ENCODE data around the gene DAGLA. TPM values are rescaled to one million over a fixed set of nuclear protein-coding genes. Genes with fewer than 3 reads are reported as not detected.

DAGLA gene
- total and polyA plus RNA-seq, 5 donors, result 3.7 to 7.2 (median 5.5) TPM

- Histone ChIP-seq H3K27ac (ENCODE audit: low read length) (no peak overlapping the region), H3K4me1 (ENCODE audit: control insufficient read depth, insufficient read depth, low read length) (no peaks in the 10 kb centered on the region), H3K4me3 (ENCODE audit: low read length) (no peak overlapping the region), H3K9me3 (ENCODE audit: control insufficient read depth, low read length) (no peaks in the 10 kb centered on the region), H3K27me3 (ENCODE audit: control insufficient read depth, insufficient read depth) (no peaks in the 10 kb centered on the region)
- DNase-seq, result no peak
- no peak for ATAC-seq
- 85% methylated on average over 20 of the region's 20 CpGs for WGBS
- intact Hi-C loops (cut with DNase I), result no loop called here
These were observed 89.9 kb downstream of the DAGLA start for GRCh38 chr11:61769946-61770683.

GRCh38 chr11:61771195-61771894, 91.2 kb downstream of the DAGLA start:
- Histone ChIP-seq H3K27ac (ENCODE audit: low read length) (no peak overlapping the region), H3K4me3 (ENCODE audit: low read length) (no peak overlapping the region), H3K27me3 (ENCODE audit: control insufficient read depth, insufficient read depth) (no peaks in the 10 kb centered on the region), H3K9me3 (ENCODE audit: control insufficient read depth, low read length) (no peaks in the 10 kb centered on the region), H3K4me1 (ENCODE audit: control insufficient read depth, insufficient read depth, low read length) (no peaks in the 10 kb centered on the region)
- intact Hi-C loops (cut with DNase I), result no loop called here
- no peak for DNase-seq
- no peak for ATAC-seq
- WGBS, result 87% methylated on average over 15 of the region's 15 CpGs

DNA sequence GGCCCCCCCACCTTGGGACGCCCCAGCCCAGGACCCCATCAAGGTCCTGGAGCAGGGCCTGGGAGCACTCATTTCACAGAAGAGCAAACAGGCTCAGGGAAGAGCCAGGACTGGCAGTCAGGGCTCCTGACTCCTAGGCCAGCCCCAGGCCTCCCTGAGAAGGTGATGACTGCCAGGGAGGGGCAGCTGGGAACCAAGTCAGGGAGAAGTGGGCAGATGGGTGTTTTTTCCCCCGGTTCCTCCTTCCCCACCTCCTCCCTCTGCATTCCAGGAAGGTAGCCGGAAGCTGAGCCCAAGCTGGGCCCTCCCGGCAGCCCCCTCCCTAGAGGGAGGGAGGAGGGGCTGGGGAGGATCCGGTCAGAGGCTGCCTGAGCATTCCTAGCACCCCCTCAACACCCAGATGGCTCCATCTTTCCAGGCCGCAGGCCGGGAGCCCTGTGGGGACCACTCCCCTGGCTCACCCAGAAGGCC, 91.8 kb downstream of the DAGLA start:
- Histone ChIP-seq H3K27me3 (ENCODE audit: control insufficient read depth, insufficient read depth) (no peaks in the 10 kb centered on the region), H3K9me3 (ENCODE audit: control insufficient read depth, low read length) (no peaks in the 10 kb centered on the region), H3K4me3 (ENCODE audit: low read length) (no peak overlapping the region), H3K4me1 (ENCODE audit: control insufficient read depth, insufficient read depth, low read length) (no peaks in the 10 kb centered on the region), H3K27ac (ENCODE audit: low read length) (no peak overlapping the region)
- no peak for DNase-seq
- WGBS, result 45% methylated on average over 7 of the region's 7 CpGs
- intact Hi-C loops (cut with DNase I), result no loop called here
- no peak for ATAC-seq

GRCh38 chr11:61773356-61773755, 93.2 kb downstream of the DAGLA start:
- no peaks in the 10 kb centered on the region for H3K4me1 ChIP-seq (ENCODE audit: control insufficient read depth, insufficient read depth, low read length)
- no peaks in the 10 kb centered on the region for H3K27me3 ChIP-seq (ENCODE audit: control insufficient read depth, insufficient read depth)
- intact Hi-C loops (cut with DNase I), result no loop called here
- H3K4me3 ChIP-seq (ENCODE audit: low read length), result no peak overlapping the region
- no peaks in the 10 kb centered on the region for H3K9me3 ChIP-seq (ENCODE audit: control insufficient read depth, low read length)
- no peak for DNase-seq
- H3K27ac ChIP-seq (ENCODE audit: low read length), result no peak overlapping the region
- WGBS, result 75% methylated on average over 10 of the region's 10 CpGs
- no peak for ATAC-seq

DNA sequence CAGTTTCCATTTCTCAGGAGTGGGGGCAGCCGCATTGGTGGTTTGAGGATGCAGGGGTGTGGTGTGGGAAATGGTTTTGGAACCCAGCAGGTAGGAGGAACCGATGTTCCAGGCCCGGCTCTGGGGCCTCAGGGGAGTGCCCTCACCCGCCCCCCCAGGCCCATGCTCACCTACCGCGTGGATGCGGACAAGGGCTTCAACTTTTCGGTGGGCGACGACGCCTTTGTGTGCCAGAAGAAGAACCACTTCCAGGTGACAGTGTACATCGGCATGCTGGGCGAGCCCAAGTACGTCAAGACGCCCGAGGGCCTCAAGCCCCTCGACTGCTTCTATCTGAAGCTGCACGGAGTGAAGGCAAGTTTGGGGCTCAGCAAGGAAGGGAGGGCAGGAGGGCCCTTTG, 93.6 kb downstream of the DAGLA start:
- no peak overlapping the region for H3K27ac ChIP-seq (ENCODE audit: low read length)
- peak in 2 of 3 donors; percentile 31 to 55 for DNase-seq
- H3K4me3 ChIP-seq (ENCODE audit: low read length), result no peak overlapping the region
- ATAC-seq, result no peak
- WGBS, result 85% methylated on average over 18 of the region's 18 CpGs
- H3K9me3 ChIP-seq (ENCODE audit: control insufficient read depth, low read length), result no peaks in the 10 kb centered on the region
- H3K4me1 ChIP-seq (ENCODE audit: control insufficient read depth, insufficient read depth, low read length), result no peaks in the 10 kb centered on the region
- intact Hi-C loops (cut with DNase I), result no loop called here
- H3K27me3 ChIP-seq (ENCODE audit: control insufficient read depth, insufficient read depth), result no peaks in the 10 kb centered on the region

DNA sequence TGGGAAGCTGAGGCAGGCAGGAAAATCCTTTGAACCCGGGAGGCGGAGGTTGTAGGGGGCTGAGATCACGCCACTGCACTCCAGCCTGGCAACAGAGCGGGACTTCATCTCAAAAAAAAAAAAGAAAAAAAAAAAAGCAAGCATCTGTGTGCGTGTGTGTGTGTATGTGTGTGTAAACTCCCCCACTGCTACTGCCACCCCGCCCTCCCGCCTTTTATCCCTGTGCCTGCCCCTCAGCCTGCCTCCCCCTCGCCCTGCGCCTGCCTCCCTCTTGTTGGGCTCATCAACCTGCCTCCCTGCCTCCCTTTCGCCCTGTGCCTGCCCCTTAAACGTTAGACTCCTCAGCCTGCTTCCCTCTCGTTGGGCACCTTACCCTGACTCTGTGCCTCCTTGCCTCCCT, 94.2 kb downstream of the DAGLA start:
- DNase-seq, result peak in 2 of 3 donors; percentile 29 to 32
- no peak for ATAC-seq
- H3K27ac ChIP-seq (ENCODE audit: low read length), result no peak overlapping the region
- H3K9me3 ChIP-seq (ENCODE audit: control insufficient read depth, low read length), result no peaks in the 10 kb centered on the region
- H3K27me3 ChIP-seq (ENCODE audit: control insufficient read depth, insufficient read depth), result no peaks in the 10 kb centered on the region
- H3K4me1 ChIP-seq (ENCODE audit: control insufficient read depth, insufficient read depth, low read length), result no peaks in the 10 kb centered on the region
- H3K4me3 ChIP-seq (ENCODE audit: low read length), result no peak overlapping the region
- intact Hi-C loops (cut with DNase I), result no loop called here
- WGBS, result 85% methylated on average over 12 of the region's 12 CpGs

DNA sequence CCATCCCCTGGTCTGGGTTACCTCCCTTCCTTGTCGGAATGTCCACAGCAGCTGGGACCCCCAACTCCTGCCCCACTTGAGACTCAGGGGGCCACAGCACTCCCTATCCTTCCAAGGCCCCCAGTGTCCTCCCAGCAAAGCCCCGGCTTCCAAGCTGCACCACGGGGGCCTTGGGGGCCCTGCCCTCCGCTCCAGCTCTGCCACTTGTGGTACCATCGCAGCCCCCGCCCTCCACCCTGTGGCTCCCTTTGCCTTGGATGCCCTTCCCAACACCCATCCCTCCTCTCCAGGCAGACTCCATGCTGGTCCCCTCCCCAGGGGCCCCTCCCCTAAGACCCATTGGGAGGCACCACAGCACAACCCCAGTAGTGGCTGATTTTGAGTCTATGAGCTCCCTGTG, 94.9 kb downstream of the DAGLA start:
- no peaks in the 10 kb centered on the region for H3K4me1 ChIP-seq (ENCODE audit: control insufficient read depth, insufficient read depth, low read length)
- 96% methylated on average over 6 of the region's 6 CpGs for WGBS
- H3K27me3 ChIP-seq (ENCODE audit: control insufficient read depth, insufficient read depth), result no peaks in the 10 kb centered on the region
- no peak overlapping the region for H3K27ac ChIP-seq (ENCODE audit: low read length)
- peak in 2 of 3 donors; percentile 21 to 30 for DNase-seq
- no peak for ATAC-seq
- no peaks in the 10 kb centered on the region for H3K9me3 ChIP-seq (ENCODE audit: control insufficient read depth, low read length)
- intact Hi-C loops (cut with DNase I), result no loop called here
- no peak overlapping the region for H3K4me3 ChIP-seq (ENCODE audit: low read length)

- no peaks in the 10 kb centered on the region for H3K4me1 ChIP-seq (ENCODE audit: control insufficient read depth, insufficient read depth, low read length)
- H3K4me3 ChIP-seq (ENCODE audit: low read length), result no peak overlapping the region
- ATAC-seq, result no peak
- WGBS, result 81% methylated on average over 20 of the region's 20 CpGs
- intact Hi-C loops (cut with DNase I), result no loop called here
- no peaks in the 10 kb centered on the region for H3K9me3 ChIP-seq (ENCODE audit: control insufficient read depth, low read length)
- H3K27ac ChIP-seq (ENCODE audit: low read length), result no peak overlapping the region
- no peaks in the 10 kb centered on the region for H3K27me3 ChIP-seq (ENCODE audit: control insufficient read depth, insufficient read depth)
- DNase-seq, result peak in 2 of 3 donors; percentile 18 to 28
These were observed 95.7 kb downstream of the DAGLA start for GRCh38 chr11:61775606-61776554.

DNA sequence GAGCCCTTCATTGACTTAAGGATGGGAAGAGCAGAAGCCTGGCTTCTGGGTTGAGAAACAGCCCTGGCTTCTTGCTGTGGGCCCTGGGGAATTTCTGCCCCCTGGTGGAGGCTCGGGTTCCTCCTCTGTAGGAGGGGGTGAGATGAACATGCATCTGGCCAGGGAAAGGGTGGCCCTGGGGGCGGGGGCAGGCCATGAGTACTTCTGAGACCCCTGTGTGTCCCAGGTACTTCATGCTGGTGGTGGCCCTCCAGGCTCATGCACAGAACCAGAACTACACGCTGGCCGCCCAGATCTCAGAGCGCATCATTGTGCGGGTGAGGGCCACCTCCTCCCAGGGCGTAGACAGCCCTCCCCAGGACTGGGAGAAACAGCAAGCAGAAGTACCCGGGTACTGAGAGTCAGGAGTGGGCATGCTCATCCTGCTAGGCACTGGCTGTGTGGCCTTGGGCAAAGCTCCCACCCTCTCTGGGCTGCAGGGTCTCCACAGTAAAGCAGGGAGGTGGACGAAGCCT, 96.4 kb downstream of the DAGLA start:
- WGBS, result 70% methylated on average over 9 of the region's 9 CpGs
- intact Hi-C loops (cut with DNase I), result no loop called here
- peak in 1 of 2 donors; percentile 14 for ATAC-seq
- Histone ChIP-seq H3K27ac (ENCODE audit: low read length) (no peak overlapping the region), H3K27me3 (ENCODE audit: control insufficient read depth, insufficient read depth) (no peaks in the 10 kb centered on the region), H3K9me3 (ENCODE audit: control insufficient read depth, low read length) (no peaks in the 10 kb centered on the region), H3K4me1 (ENCODE audit: control insufficient read depth, insufficient read depth, low read length) (no peaks in the 10 kb centered on the region), H3K4me3 (ENCODE audit: low read length) (no peak overlapping the region)
- DNase-seq, result peak; percentile 46 to 80 (median 76)

- no peaks in the 10 kb centered on the region for H3K4me1 ChIP-seq (ENCODE audit: control insufficient read depth, insufficient read depth, low read length)
- ATAC-seq (peak; percentile 49 to 71), DNase-seq (peak; percentile 53 to 85 (median 82))
- intact Hi-C loops (cut with DNase I), result no loop called here
- no peak overlapping the region for H3K27ac ChIP-seq (ENCODE audit: low read length)
- H3K4me3 ChIP-seq (ENCODE audit: low read length), result no peak overlapping the region
- no peaks in the 10 kb centered on the region for H3K9me3 ChIP-seq (ENCODE audit: control insufficient read depth, low read length)
- 45% methylated on average over 67 of the region's 67 CpGs for WGBS
- no peaks in the 10 kb centered on the region for H3K27me3 ChIP-seq (ENCODE audit: control insufficient read depth, insufficient read depth)
These were observed 97.3 kb downstream of the DAGLA start for GRCh38 chr11:61777234-61778090.
